ENCODE results near the gene LYPLAL1.

Gene LYPLAL1

GRCh38 chr1:219215477-219215876 is 41.8 kb downstream of the LYPLAL1 start:
- no peak overlapping the region for H3K4me3 ChIP-seq (ENCODE audit: low read length)
- no peaks in the 10 kb centered on the region for H3K27me3 ChIP-seq (ENCODE audit: insufficient read depth, low read length, poor library complexity)
- H4K5ac ChIP-seq (ENCODE audit: low read length), result no peak overlapping the region
- no peak overlapping the region for H3K4me2 ChIP-seq (ENCODE audit: low read length)
- no peaks in the 10 kb centered on the region for H3K79me1 ChIP-seq (ENCODE audit: low read length)
- no peaks in the 10 kb centered on the region for H3K79me2 ChIP-seq (ENCODE audit: control insufficient read depth, insufficient read depth, low read length)
- H3K9ac ChIP-seq (ENCODE audit: low read length), result no peak overlapping the region
- H3K56ac ChIP-seq (ENCODE audit: low read length), result no peak overlapping the region
- no peak overlapping the region for H2AK5ac ChIP-seq (ENCODE audit: low read length)
- no peak for DNase-seq
- H2BK120ac ChIP-seq (ENCODE audit: low read depth, low read length), result no peak overlapping the region
- H3K4me1 ChIP-seq (ENCODE audit: control insufficient read depth, low read depth, low read length), result no peaks in the 10 kb centered on the region
- H3K36me3 ChIP-seq (ENCODE audit: control insufficient read depth, insufficient read depth, low read length), result no peaks in the 10 kb centered on the region
- no peak overlapping the region for H2BK15ac ChIP-seq (replicated peaks; ENCODE audit: low read depth)
- H4K8ac ChIP-seq (ENCODE audit: low read depth, low read length), result no peak overlapping the region
- H2BK5ac ChIP-seq (ENCODE audit: low read length), result no peak overlapping the region
- H3K18ac ChIP-seq (ENCODE audit: low read length), result no peak overlapping the region
- no peak overlapping the region for H3K27ac ChIP-seq (ENCODE audit: low read depth, low read length)
- no peak overlapping the region for H3K4ac ChIP-seq (ENCODE audit: low read depth, low read length)
- no peak overlapping the region for H3K23ac ChIP-seq (ENCODE audit: low read length)

- Histone ChIP-seq H3K4me1 (ENCODE audit: control insufficient read depth, low read depth, low read length) (no peaks in the 10 kb centered on the region), H3K36me3 (ENCODE audit: control insufficient read depth, insufficient read depth, low read length) (no peaks in the 10 kb centered on the region), H3K79me2 (ENCODE audit: control insufficient read depth, insufficient read depth, low read length) (no peaks in the 10 kb centered on the region), H3K4me2 (ENCODE audit: low read length) (no peak overlapping the region), H3K23ac (ENCODE audit: low read length) (no peak overlapping the region), H3K79me1 (ENCODE audit: low read length) (no peaks in the 10 kb centered on the region), H4K8ac (ENCODE audit: low read depth, low read length) (no peak overlapping the region), H3K27ac (ENCODE audit: low read depth, low read length) (no peak overlapping the region), H3K9ac (ENCODE audit: low read length) (no peak overlapping the region), H2BK120ac (ENCODE audit: low read depth, low read length) (no peak overlapping the region), H3K4ac (ENCODE audit: low read depth, low read length) (no peak overlapping the region), H3K27me3 (ENCODE audit: insufficient read depth, low read length, poor library complexity) (no peaks in the 10 kb centered on the region), H3K4me3 (ENCODE audit: low read length) (no peak overlapping the region), H3K18ac (ENCODE audit: low read length) (no peak overlapping the region), H3K56ac (ENCODE audit: low read length) (no peak overlapping the region), H4K5ac (ENCODE audit: low read length) (no peak overlapping the region), H2AK5ac (ENCODE audit: low read length) (no peak overlapping the region), H2BK15ac (replicated peaks; ENCODE audit: low read depth) (no peak overlapping the region), H2BK5ac (ENCODE audit: low read length) (no peak overlapping the region)
- DNase-seq, result peak; percentile 10
- WGBS (ENCODE audit: extremely low coverage, insufficient coverage, low lambda C conversion rate), result no CpG with 5 or more reads among the region's 3 CpGs
Measured at GRCh38 chr1:219220945-219221344, 47.3 kb downstream of the LYPLAL1 start.

- Histone ChIP-seq H3K18ac (ENCODE audit: low read length) (no peak overlapping the region), H3K9ac (ENCODE audit: low read length) (no peak overlapping the region), H3K4me2 (ENCODE audit: low read length) (no peak overlapping the region), H3K27ac (ENCODE audit: low read depth, low read length) (no peak overlapping the region), H3K27me3 (ENCODE audit: insufficient read depth, low read length, poor library complexity) (no peaks in the 10 kb centered on the region), H3K4ac (ENCODE audit: low read depth, low read length) (no peak overlapping the region), H2BK5ac (ENCODE audit: low read length) (no peak overlapping the region), H2AK5ac (ENCODE audit: low read length) (no peak overlapping the region), H3K79me2 (ENCODE audit: control insufficient read depth, insufficient read depth, low read length) (no peaks in the 10 kb centered on the region), H3K4me1 (ENCODE audit: control insufficient read depth, low read depth, low read length) (no peaks in the 10 kb centered on the region), H2BK15ac (replicated peaks; ENCODE audit: low read depth) (no peak overlapping the region), H2BK120ac (ENCODE audit: low read depth, low read length) (no peak overlapping the region), H4K8ac (ENCODE audit: low read depth, low read length) (no peak overlapping the region), H3K79me1 (ENCODE audit: low read length) (no peaks in the 10 kb centered on the region), H3K56ac (ENCODE audit: low read length) (no peak overlapping the region), H4K5ac (ENCODE audit: low read length) (no peak overlapping the region), H3K23ac (ENCODE audit: low read length) (no peak overlapping the region), H3K36me3 (ENCODE audit: control insufficient read depth, insufficient read depth, low read length) (no peaks in the 10 kb centered on the region), H3K4me3 (ENCODE audit: low read length) (no peak overlapping the region)
- DNase-seq, result no peak
Measured at GRCh38 chr1:219223496-219223895, 49.8 kb downstream of the LYPLAL1 start.

- no peak overlapping the region for H3K4ac ChIP-seq (ENCODE audit: low read depth, low read length)
- H2BK15ac ChIP-seq (replicated peaks; ENCODE audit: low read depth), result no peak overlapping the region
- H4K8ac ChIP-seq (ENCODE audit: low read depth, low read length), result no peak overlapping the region
- H2BK120ac ChIP-seq (ENCODE audit: low read depth, low read length), result no peak overlapping the region
- H3K27ac ChIP-seq (ENCODE audit: low read depth, low read length), result no peak overlapping the region
- no peaks in the 10 kb centered on the region for H3K79me1 ChIP-seq (ENCODE audit: low read length)
- H2BK5ac ChIP-seq (ENCODE audit: low read length), result no peak overlapping the region
- H3K23ac ChIP-seq (ENCODE audit: low read length), result no peak overlapping the region
- no peaks in the 10 kb centered on the region for H3K79me2 ChIP-seq (ENCODE audit: control insufficient read depth, insufficient read depth, low read length)
- H4K5ac ChIP-seq (ENCODE audit: low read length), result no peak overlapping the region
- no peaks in the 10 kb centered on the region for H3K36me3 ChIP-seq (ENCODE audit: control insufficient read depth, insufficient read depth, low read length)
- H3K4me2 ChIP-seq (ENCODE audit: low read length), result no peak overlapping the region
- DNase-seq, result no peak
- no peaks in the 10 kb centered on the region for H3K4me1 ChIP-seq (ENCODE audit: control insufficient read depth, low read depth, low read length)
- no peak overlapping the region for H3K18ac ChIP-seq (ENCODE audit: low read length)
- H3K4me3 ChIP-seq (ENCODE audit: low read length), result no peak overlapping the region
- WGBS (ENCODE audit: extremely low coverage, insufficient coverage, low lambda C conversion rate), result no CpG with 5 or more reads among the region's 2 CpGs
- H3K9ac ChIP-seq (ENCODE audit: low read length), result no peak overlapping the region
- no peak overlapping the region for H2AK5ac ChIP-seq (ENCODE audit: low read length)
- no peaks in the 10 kb centered on the region for H3K27me3 ChIP-seq (ENCODE audit: insufficient read depth, low read length, poor library complexity)
- no peak overlapping the region for H3K56ac ChIP-seq (ENCODE audit: low read length)
Measured at GRCh38 chr1:219226196-219226595, 52.5 kb downstream of the LYPLAL1 start.

GRCh38 chr1:219227360-219228057 is 53.8 kb downstream of the LYPLAL1 start:
- Histone ChIP-seq H3K18ac (ENCODE audit: low read length) (no peak overlapping the region), H3K4me3 (ENCODE audit: low read length) (no peak overlapping the region), H3K4me1 (ENCODE audit: control insufficient read depth, low read depth, low read length) (no peaks in the 10 kb centered on the region), H2BK120ac (ENCODE audit: low read depth, low read length) (no peak overlapping the region), H4K8ac (ENCODE audit: low read depth, low read length) (no peak overlapping the region), H4K5ac (ENCODE audit: low read length) (no peak overlapping the region), H3K56ac (ENCODE audit: low read length) (no peak overlapping the region), H3K23ac (ENCODE audit: low read length) (no peak overlapping the region), H2BK15ac (replicated peaks; ENCODE audit: low read depth) (no peak overlapping the region), H3K79me1 (ENCODE audit: low read length) (no peaks in the 10 kb centered on the region), H3K27me3 (ENCODE audit: insufficient read depth, low read length, poor library complexity) (no peaks in the 10 kb centered on the region), H3K27ac (ENCODE audit: low read depth, low read length) (no peak overlapping the region), H3K79me2 (ENCODE audit: control insufficient read depth, insufficient read depth, low read length) (no peaks in the 10 kb centered on the region), H2AK5ac (ENCODE audit: low read length) (no peak overlapping the region), H2BK5ac (ENCODE audit: low read length) (no peak overlapping the region), H3K9ac (ENCODE audit: low read length) (no peak overlapping the region), H3K4me2 (ENCODE audit: low read length) (no peak overlapping the region), H3K36me3 (ENCODE audit: control insufficient read depth, insufficient read depth, low read length) (no peaks in the 10 kb centered on the region), H3K4ac (ENCODE audit: low read depth, low read length) (no peak overlapping the region)
- WGBS (ENCODE audit: extremely low coverage, insufficient coverage, low lambda C conversion rate), result no CpG with 5 or more reads among the region's 4 CpGs
- DNase-seq, result no peak

GRCh38 chr1:219228058-219228419 is 54.4 kb downstream of the LYPLAL1 start:
- Histone ChIP-seq H4K5ac (ENCODE audit: low read length) (no peak overlapping the region), H3K36me3 (ENCODE audit: control insufficient read depth, insufficient read depth, low read length) (no peaks in the 10 kb centered on the region), H3K4me1 (ENCODE audit: control insufficient read depth, low read depth, low read length) (no peaks in the 10 kb centered on the region), H3K18ac (ENCODE audit: low read length) (no peak overlapping the region), H3K4me3 (ENCODE audit: low read length) (no peak overlapping the region), H3K9ac (ENCODE audit: low read length) (no peak overlapping the region), H3K23ac (ENCODE audit: low read length) (no peak overlapping the region), H3K27me3 (ENCODE audit: insufficient read depth, low read length, poor library complexity) (no peaks in the 10 kb centered on the region), H2BK15ac (replicated peaks; ENCODE audit: low read depth) (no peak overlapping the region), H2AK5ac (ENCODE audit: low read length) (no peak overlapping the region), H2BK120ac (ENCODE audit: low read depth, low read length) (no peak overlapping the region), H3K79me1 (ENCODE audit: low read length) (no peaks in the 10 kb centered on the region), H3K4ac (ENCODE audit: low read depth, low read length) (no peak overlapping the region), H3K79me2 (ENCODE audit: control insufficient read depth, insufficient read depth, low read length) (no peaks in the 10 kb centered on the region), H3K4me2 (ENCODE audit: low read length) (no peak overlapping the region), H3K56ac (ENCODE audit: low read length) (no peak overlapping the region), H3K27ac (ENCODE audit: low read depth, low read length) (no peak overlapping the region), H2BK5ac (ENCODE audit: low read length) (no peak overlapping the region), H4K8ac (ENCODE audit: low read depth, low read length) (no peak overlapping the region)
- no peak for DNase-seq
- WGBS (ENCODE audit: extremely low coverage, insufficient coverage, low lambda C conversion rate), result no CpG with 5 or more reads among the region's 5 CpGs
